LoVo (cell line): ENCODE measurements around the gene ARSA.
"Not testable (repeated sequence)": the region's sequence is repeated elsewhere in the genome, so short reads cannot be mapped to it uniquely, and the experiment has no call there.

Experiments used
- DNase-seq: peaks from one replicate; pipeline ENCODE4 v3.0.0-alpha.2; 2016; ENCODE audit warnings: low spot score

Gene ARSA

DNA sequence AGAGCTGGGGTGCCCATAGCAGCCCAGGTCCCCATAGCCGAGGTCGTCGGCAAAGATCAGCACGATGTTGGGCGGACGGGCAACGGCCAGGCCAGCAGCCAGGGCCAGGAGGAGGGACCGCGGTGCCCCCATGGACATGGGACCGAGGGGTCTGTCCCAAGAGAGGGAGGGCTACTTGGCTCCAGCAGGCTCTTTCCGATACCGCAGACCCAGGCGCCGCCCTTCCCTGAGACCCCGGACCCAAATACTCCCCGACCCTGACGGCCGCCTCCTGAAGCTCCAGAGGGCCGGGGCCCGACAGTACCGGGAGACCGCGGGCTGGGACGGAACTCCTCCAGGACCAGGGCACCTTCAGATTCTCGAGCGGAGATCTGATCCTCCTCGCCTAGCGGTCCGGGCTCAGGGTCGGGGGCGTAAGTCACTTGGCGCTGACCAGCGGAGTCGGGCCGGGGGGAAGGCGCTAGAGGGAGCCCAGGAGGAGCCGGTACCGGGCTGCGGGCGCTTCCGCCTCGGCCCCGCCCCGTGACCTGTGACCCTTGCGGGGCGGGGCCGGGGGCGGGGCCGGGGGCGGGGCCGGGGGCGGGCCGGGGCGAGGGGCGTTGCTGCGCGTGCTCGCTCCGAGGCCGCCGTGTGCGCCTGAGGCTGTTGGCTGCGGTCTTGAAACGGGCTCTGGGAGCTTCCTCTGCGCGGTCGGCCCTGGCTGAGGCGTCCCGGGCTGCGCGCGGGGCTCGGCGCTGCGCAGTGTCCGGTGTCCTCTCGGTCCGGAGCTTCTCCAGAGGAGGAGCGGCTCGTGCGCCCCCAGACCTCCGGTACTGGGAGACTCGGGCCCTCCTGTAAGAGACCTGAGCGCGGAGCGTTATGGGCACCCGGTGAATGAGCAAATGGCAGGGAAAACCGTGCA is at the start of gene ARSA:
TSS of gene ARSA (minus strand) at position 511 of the 901 bp plus-strand sequence. CDS start at position 138, 373 bp downstream.
- peak; percentile 83 for DNase-seq

- DNase-seq = no peak
Measured at GRCh38 chr22:50676661-50677492, 48.9 kb upstream of the ARSA start.

DNA sequence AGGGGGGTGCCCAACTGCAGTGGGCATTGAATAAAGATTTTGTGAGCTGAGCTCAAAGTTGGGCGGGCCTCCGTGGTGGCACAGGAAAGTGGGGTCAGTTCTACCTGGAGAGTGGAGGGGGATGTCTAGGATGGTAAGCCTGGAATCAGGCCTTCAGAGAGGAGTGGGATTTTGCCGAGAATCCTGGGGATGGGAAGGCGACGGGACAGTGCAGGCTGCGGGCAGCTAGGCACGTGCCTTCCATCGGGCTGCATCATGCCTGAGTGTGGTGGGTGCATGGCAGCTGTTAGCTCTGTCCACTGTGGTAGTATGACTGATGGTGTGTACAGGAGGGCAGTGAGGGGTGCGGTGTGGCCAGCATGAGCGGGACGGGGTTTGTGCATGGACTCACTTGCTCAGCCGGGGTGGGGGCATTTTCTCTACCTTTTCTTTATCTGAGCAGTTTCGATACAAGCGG is 48.3 kb upstream of the ARSA start:
- DNase-seq = no peak

DNA sequence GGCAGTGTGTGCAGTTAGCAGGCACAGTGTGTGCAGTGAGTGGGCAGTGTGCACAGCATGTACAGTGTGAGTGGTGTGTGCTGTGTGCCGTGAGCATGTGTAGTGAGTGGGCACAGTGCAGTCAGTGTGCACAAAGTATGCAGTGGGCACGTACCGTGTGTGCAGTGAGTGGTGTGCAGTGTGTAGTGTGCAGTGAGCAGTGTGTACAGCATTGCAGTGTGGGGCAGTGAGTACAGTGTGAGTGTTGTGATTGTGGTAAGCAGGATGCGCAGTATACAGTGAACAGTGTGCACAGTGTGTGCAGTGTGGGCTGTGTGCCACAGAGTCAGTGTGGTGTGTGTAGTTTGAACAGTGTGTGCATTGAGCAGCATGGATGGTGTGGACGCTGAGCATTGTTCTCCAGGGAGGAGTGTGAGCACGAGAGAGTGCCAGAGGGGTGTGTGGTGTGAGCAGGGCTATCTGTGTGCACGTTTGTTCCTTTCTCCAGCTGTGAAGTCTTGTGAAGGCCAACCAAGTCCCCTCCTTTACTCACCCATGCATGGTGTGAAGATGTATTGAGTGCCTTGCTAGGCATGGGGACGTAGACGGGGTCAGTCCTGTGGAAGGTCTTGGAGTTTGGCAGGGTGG is 47.7 kb upstream of the ARSA start:
- no peak for DNase-seq

DNA sequence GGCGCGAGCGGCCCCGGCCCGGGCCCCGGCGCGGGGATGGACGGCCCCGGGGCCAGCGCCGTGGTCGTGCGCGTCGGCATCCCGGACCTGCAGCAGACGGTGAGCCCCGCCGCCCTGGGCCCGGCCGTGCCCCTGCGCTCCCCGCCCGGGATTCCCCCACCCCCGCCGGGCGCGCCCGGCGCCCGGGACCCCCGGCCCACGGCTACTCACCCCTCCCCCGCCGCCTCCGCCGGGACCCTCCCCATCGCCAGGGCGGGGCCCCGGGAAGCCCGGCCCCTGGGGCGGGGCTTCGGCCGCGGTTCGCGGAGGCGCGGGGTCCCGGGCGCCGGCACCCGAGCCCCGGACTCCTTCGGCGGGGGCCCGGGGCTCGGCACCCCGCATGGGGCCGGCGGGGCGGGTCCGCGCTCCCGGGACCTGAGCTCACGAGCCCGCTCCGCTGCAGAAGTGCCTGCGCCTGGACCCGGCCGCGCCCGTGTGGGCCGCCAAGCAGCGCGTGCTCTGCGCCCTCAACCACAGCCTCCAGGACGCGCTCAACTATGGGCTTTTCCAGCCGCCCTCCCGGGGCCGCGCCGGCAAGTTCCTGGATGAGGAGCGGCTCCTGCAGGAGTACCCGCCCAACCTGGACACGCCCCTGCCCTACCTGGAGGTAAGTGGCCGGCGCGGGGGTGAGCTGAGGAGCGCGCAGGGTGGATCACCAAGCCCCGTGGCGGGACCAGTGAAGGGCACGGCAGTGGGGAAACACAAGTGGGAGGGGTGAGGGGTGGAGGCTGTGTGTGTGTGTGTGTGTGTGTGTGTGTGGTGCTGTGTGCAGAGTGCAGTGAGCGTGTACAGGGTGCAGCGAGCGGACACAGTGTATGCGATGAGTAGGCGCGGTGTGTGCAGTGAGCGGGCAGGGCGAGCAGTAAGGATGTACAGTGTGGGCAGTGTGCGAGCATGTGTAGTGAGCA is 46.9 kb upstream of the ARSA start:
- peak; percentile 85 for DNase-seq

DNA sequence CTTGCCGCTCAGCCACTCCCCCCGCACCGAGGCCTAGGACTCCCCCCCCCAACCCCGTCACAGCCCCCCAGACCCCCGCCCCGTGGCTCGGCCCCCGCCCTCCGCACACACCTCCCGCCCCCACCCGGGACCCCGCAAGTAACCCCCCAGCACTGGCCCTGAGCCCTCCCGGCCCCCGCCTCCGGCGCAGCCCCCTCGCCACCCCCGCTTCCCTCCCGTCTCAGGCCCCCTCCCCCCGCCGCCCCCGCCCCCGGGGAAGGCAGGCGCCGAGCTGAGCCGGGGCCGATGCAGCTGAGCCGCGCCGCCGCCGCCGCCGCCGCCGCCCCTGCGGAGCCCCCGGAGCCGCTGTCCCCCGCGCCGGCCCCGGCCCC is 46.2 kb upstream of the ARSA start:
- DNase-seq = no peak

GRCh38 chr22:50673231-50674129 is 45.5 kb upstream of the ARSA start:
- DNase-seq = no peak

- DNase-seq = no peak
Measured at GRCh38 chr22:50672471-50673230, 44.7 kb upstream of the ARSA start, which contains the start of gene SHANK3. TSS of gene SHANK3 (plus strand) at chr22:50672823.

DNA sequence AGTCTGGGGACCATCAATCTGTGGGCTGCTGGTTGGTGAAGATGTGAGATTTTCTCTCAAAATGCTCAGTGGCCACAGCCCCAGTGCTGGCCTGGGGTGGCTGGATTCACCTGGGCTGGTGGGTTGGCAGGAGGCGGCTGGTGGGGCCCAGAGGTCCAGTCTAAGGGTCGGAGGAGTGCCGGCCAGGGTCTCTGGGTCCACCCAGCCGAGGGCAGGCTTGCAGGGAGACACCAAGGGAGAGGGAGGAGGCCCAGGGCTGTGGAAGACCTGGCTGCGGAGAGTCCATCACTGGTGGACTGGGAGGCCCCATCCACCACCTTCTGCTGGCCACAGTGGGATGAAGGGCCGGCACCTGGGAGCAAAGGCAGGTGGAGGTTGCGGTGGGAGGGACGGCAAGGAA is 44.1 kb upstream of the ARSA start:
- DNase-seq = no peak

DNA sequence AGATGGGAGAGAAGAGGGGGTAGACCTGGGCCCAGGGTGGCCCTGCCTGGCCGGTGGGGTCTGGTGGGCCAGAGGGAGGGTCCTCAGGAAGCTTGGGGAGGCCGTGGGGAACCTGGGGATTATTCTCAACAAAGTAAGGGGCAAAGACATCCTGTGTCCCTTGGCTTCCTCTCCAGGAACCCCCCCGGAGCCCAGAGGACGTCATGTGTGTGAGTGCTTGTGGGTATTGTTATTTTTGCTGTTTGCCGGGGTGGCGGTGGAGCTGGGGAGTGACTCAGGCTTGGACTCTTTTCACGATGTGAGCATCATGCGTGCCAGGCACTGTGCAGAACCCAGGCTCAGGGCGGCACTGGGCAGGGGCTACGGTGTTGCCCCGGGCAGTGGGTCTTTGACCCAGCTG is 43.7 kb upstream of the ARSA start:
- no peak for DNase-seq

- no peak for DNase-seq
Measured at GRCh38 chr22:50670914-50671538, 43.1 kb upstream of the ARSA start.

DNA sequence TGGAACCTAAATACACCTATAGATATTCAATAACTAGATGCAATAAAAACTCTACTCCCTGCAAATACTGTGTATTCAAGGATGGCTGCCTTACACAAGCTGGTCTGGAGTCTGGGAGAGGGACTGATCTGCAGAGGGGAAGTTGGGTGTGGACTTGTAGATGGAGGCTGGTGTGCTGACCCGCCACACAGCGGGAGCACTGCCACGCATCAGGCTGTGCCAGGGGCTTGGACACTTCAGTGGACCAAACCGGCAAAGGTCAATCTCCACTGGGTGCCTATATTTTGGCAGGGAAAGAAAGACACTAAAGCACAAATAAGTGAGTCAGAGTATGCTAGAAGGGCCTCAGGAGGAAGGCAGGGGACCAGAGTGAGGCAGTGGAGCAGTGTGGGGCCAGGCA is 42.6 kb upstream of the ARSA start:
- DNase-seq = no peak

- DNase-seq = no peak
Measured at GRCh38 chr22:50665738-50666137, 37.8 kb upstream of the ARSA start.

DNA sequence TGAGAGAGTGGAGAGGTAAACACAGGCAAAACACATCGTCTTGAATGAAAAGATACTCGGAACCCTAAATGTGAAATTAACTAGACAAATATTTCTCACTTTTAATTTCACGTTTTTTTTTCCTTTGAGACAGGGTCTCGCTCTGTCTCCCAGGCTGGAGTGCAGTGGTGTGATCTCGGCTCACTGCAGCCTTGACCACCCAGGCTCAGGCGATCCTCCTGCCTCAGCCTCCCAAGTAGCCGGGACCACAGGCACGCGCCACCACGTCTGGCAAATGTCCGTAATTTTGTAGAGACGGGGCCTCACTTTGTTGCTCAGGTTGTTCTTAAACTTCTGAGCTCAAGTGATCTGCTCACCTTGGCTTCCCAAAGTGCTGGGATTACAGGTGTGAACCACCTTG is 37.3 kb upstream of the ARSA start:
- DNase-seq = no peak

DNA sequence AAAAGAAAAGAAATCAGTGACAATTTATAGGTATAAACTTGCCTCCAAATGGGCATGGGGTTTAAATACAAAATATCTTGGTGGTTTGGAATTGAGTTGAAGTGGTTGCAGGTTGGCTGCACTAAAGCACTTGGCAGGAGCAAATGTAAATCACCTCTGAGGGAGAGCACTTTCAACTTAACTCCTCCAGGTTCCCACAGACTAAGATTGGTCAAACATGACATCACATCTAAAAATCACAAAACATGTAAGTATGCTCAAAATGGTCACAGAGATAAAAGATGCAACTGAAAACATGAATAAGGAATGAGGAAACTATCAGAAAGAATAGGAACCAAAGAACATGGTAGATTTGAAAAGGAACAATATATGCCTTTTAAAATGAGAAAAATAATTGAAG is 32.4 kb upstream of the ARSA start:
- no peak for DNase-seq

GRCh38 chr22:50659711-50660110 is 31.8 kb upstream of the ARSA start:
- DNase-seq = not testable (repeated sequence)

DNA sequence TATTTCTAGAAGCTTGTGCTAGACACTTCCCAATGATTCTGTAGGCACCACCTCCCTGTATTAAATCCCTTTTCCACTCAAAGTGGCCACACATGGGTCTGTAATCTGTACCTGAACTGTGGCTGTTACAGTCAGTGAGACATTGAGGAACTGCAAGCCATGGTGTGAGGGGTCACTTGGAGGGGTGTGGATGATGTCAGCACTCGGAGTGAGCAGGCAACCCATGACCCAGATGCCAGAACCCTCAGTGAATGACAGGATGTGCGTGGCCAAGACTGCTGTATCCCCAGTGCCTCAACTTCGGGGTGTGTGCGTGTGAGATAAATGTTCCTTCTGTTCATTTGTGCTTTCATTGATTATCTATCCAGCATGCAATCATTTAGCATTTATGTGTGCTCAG is 30.0 kb upstream of the ARSA start:
- DNase-seq = no peak

DNA sequence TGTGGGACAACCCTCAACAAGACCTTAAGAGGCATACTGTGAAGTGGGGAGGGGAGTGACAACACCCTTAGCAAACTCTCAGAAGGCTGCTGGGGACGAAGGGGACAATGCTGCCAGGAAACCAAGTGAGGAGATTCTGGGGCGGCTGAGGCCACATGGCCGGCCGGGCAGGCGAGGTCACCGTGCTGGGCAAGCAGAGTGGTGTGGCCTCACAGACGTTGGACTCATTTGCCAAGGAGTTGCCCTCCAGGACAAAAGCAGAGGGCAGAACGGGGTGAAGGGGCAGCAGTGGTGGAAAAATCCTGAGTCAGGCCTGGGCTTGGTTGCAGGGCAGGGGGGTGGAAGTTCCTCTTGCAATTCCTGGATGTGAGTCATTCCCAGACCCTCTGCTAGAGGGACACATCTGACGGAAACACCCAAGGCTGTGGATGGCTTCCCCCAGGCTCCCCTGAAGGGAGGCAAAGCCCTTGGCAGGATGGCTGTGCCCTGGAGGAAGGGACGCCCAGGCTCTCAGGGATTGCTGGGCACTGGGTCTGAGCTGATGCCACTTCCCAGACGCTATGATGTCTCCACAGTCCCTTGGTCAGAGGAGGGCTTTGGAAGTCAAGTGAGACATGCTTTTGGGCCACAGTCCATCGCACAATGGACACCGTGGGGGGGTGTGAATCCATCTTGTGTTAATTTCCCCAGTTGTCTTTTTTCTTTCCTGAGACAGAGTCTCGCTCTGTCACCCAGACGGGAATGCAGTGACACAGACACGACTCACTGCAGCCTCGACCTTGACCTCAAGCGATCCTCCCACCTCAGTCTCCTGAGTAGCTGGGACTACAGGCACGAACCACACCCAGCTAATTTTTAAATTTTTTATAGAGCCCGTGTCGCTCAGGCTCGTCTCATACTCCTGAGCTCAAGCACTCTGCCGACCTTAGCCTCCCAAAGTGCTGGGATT is 28.4 kb upstream of the ARSA start:
- peak; percentile 14 for DNase-seq
